MM.1S (cell line): ENCODE measurements around the gene GRIN3A.
"Not testable (repeated sequence)": the region's sequence is repeated elsewhere in the genome, so short reads cannot be mapped to it uniquely, and the experiment has no call there.

Experiments
- DNase-seq: peaks from one replicate; pipeline ENCODE4 v3.0.0-alpha.2; 2015
- H2AFZ ChIP-seq: fragments of 300-600 bp; sonication (generic); 2 replicates; pipeline ENCODE4 v1.6.0; 2016; ENCODE audit warnings: antibody characterized with exemption, low read length
- H3F3A ChIP-seq: fragments of 300-600 bp; sonication (generic); 2 replicates; pipeline ENCODE4 v1.6.1; 2016; ENCODE audit warnings: mild to moderate bottlenecking, antibody characterized with exemption, low read length, moderate library complexity, mixed read lengths; ENCODE audit not compliant: insufficient read depth
- H3K27ac ChIP-seq: fragments of 300-600 bp; sonication (generic); 2 replicates; pipeline ENCODE4 v1.5.1; 2016; ENCODE audit warnings: mild to moderate bottlenecking, low read length
- H3K27me3 ChIP-seq: fragments of 300-600 bp; sonication (generic); replicated peaks from 2 replicates; pipeline ENCODE4 v1.6.0; 2016; ENCODE audit warnings: low read length; ENCODE audit not compliant: insufficient read depth
- H3K36me3 ChIP-seq: fragments of 300-600 bp; sonication (generic); replicated peaks from 2 replicates; pipeline ENCODE4 v1.6.1; 2016; ENCODE audit warnings: mild to moderate bottlenecking, low read length, mixed read lengths; ENCODE audit not compliant: insufficient read depth
- H3K4me1 ChIP-seq: fragments of 300-600 bp; sonication (generic); 2 replicates; pipeline ENCODE4 v1.6.1; 2016; ENCODE audit warnings: low read length, mixed read lengths
- H3K4me2 ChIP-seq: fragments of 300-600 bp; sonication (generic); 2 replicates; pipeline ENCODE4 v1.6.0; 2016; ENCODE audit warnings: low read depth, low read length
- H3K4me3 ChIP-seq: fragments of 300-600 bp; sonication (generic); 2 replicates; pipeline ENCODE4 v1.5.1; 2016; ENCODE audit warnings: low read length, mixed read lengths
- H3K79me2 ChIP-seq: fragments of 300-600 bp; sonication (generic); 2 replicates; pipeline ENCODE4 v1.6.1; 2016; ENCODE audit warnings: mixed run types, low read length, mixed read lengths
- H3K9ac ChIP-seq: fragments of 300-600 bp; sonication (generic); 2 replicates; pipeline ENCODE4 v1.6.1; 2016; ENCODE audit warnings: low read length, mixed read lengths
- H3K9me2 ChIP-seq: fragments of 300-600 bp; sonication (generic); replicated peaks from 2 replicates; pipeline ENCODE4 v1.6.1; 2016; ENCODE audit warnings: mild to moderate bottlenecking, low read length, mixed read lengths; ENCODE audit not compliant: insufficient read depth
- H3K9me3 ChIP-seq: fragments of 300-600 bp; sonication (generic); replicated peaks from 2 replicates; pipeline ENCODE4 v1.6.1; 2016; ENCODE audit warnings: mild to moderate bottlenecking, low read length, mixed read lengths; ENCODE audit not compliant: insufficient read depth
- H4K20me1 ChIP-seq: fragments of 300-600 bp; sonication (generic); 2 replicates; pipeline ENCODE4 v1.6.1; 2016; ENCODE audit warnings: mild to moderate bottlenecking, low read length, moderate library complexity, mixed read lengths; ENCODE audit not compliant: insufficient read depth
- EZH2 ChIP-seq: fragments of 300-600 bp; sonication (generic); optimal IDR thresholded peaks from 2 replicates; pipeline ENCODE3; 2017; ENCODE audit warnings: low read depth, mild to moderate bottlenecking, antibody characterized with exemption, low read length, mixed read lengths
- EZH2phosphoT487 ChIP-seq: fragments of 300-600 bp; sonication (generic); IDR thresholded peaks from 2 replicates; pipeline ENCODE4 v1.6.1; 2018; ENCODE audit warnings: antibody characterized with exemption, low read length
- TF ChIP-seq, protein P1 (sequence below): fragments of 300-600 bp; sonication (generic); IDR thresholded peaks from 2 replicates; pipeline ENCODE4 v1.5.1; 2016; ENCODE audit warnings: antibody characterized with exemption, low read length, mixed read lengths

The GRIN3A gene

GRCh38 chr9:101591787-101592446 lies 146.5 kb downstream of the GRIN3A start:
- no peaks in the 10 kb centered on the region for H3K9me3 ChIP-seq

GRCh38 chr9:101590901-101591300 lies 147.5 kb downstream of the GRIN3A start:
- DNase-seq, result no peak
- H3K9me2 ChIP-seq, result no peaks in the 10 kb centered on the region

More at GRCh38 chr9:101591787-101592446, 146.5 kb downstream of the GRIN3A start:
- Histone ChIP-seq H3K9ac (no peak overlapping the region), H2AFZ (no peak overlapping the region), H3K9me2 (no peaks in the 10 kb centered on the region), H3F3A (no peaks in the 10 kb centered on the region), H3K27me3 (no peaks in the 10 kb centered on the region), H3K27ac (no peak overlapping the region), H3K79me2 (no peaks in the 10 kb centered on the region), H3K4me2 (no peak overlapping the region), H3K4me1 (no peaks in the 10 kb centered on the region), H4K20me1 (no peaks in the 10 kb centered on the region), H3K36me3 (no peaks in the 10 kb centered on the region), H3K4me3 (no peak overlapping the region)
- TF ChIP-seq, protein P1, sequence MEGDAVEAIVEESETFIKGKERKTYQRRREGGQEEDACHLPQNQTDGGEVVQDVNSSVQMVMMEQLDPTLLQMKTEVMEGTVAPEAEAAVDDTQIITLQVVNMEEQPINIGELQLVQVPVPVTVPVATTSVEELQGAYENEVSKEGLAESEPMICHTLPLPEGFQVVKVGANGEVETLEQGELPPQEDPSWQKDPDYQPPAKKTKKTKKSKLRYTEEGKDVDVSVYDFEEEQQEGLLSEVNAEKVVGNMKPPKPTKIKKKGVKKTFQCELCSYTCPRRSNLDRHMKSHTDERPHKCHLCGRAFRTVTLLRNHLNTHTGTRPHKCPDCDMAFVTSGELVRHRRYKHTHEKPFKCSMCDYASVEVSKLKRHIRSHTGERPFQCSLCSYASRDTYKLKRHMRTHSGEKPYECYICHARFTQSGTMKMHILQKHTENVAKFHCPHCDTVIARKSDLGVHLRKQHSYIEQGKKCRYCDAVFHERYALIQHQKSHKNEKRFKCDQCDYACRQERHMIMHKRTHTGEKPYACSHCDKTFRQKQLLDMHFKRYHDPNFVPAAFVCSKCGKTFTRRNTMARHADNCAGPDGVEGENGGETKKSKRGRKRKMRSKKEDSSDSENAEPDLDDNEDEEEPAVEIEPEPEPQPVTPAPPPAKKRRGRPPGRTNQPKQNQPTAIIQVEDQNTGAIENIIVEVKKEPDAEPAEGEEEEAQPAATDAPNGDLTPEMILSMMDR, result no peak
- no peak for DNase-seq

DNA sequence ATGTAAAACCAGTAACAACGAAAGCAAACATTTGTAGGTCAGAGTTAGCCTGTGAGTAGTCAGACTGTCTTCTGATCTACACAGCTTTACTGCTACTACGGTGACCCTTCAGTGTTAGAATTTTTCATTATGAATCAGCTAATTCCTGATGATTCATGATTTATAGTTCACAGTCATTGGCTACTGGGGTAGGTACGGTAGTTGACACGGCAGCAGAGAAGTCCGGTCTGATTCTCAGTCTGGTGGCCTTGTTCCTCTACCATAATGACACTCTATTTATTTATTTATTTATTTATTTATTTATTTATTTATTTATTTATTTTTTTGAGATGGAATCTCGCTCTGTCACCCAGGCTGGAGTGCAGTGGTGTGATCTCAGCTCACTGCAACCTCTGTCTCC lies 148.4 kb downstream of the GRIN3A start:
- not testable (repeated sequence) for DNase-seq, H3K79me2 ChIP-seq, H2AFZ ChIP-seq, H3K9me2 ChIP-seq, H3K4me3 ChIP-seq, H3K36me3 ChIP-seq, H3K9ac ChIP-seq, H3K27me3 ChIP-seq, H3F3A ChIP-seq, H4K20me1 ChIP-seq, H3K4me2 ChIP-seq, H3K27ac ChIP-seq, H3K4me1 ChIP-seq, H3K9me3 ChIP-seq

More at GRCh38 chr9:101590901-101591300, 147.5 kb downstream of the GRIN3A start:
- no peaks in the 10 kb centered on the region for H4K20me1 ChIP-seq
- H3K27ac ChIP-seq, result no peak overlapping the region
- H3K9ac ChIP-seq, result no peak overlapping the region
- H3K4me1 ChIP-seq, result no peaks in the 10 kb centered on the region
- no peaks in the 10 kb centered on the region for H3K9me3 ChIP-seq
- H3K79me2 ChIP-seq, result no peaks in the 10 kb centered on the region
- no peak overlapping the region for H3K4me2 ChIP-seq
- TF ChIP-seq, protein P1, result no peak
- TF ChIP-seq EZH2phosphoT487 (no peak), EZH2 (no peak)
- no peaks in the 10 kb centered on the region for H3K36me3 ChIP-seq
- H2AFZ ChIP-seq, result no peak overlapping the region
- H3F3A ChIP-seq, result no peaks in the 10 kb centered on the region
- no peak overlapping the region for H3K4me3 ChIP-seq
- no peaks in the 10 kb centered on the region for H3K27me3 ChIP-seq

DNA sequence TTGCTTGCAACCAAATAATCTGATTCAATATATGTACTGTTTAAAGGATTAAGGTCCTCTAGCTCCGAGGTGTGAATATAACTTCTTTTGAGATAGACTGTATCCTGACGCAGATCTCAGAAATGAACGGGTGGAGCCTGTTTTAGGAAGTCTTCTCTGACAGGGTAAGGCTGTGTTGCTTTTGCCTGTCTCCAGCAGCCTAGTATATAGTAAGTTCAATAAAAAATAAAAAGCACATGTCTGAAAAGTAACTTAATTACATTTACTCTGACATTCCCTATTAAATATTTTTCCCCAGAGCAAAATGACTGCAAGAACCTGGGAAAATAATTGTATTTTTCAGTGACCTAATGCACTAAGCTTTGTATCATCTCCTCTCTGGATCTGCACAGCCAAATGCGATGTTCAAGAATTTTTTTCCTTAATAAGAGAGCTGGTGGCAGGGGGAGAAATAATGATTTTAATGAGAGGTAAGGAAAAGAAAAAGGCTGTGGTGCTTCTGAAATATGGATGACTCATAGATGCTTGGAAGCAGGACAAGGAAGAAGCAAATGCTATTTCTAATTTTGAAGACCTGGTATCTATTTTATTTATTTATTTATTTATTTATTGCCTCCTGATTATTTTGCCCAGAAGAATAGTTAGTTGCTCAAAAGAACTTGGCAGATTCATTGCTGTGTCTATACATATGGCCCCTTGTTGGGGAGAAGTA lies 151.0 kb downstream of the GRIN3A start:
- no peak overlapping the region for H3K4me3 ChIP-seq
- no peak overlapping the region for H3K9ac ChIP-seq

More for the DNA sequence above, 151.0 kb downstream of the GRIN3A start:
- Histone ChIP-seq H3K27ac (no peak overlapping the region), H2AFZ (no peak overlapping the region), H3F3A (no peaks in the 10 kb centered on the region), H3K9me2 (no peaks in the 10 kb centered on the region), H3K36me3 (no peaks in the 10 kb centered on the region), H3K4me2 (no peak overlapping the region), H3K79me2 (no peaks in the 10 kb centered on the region), H3K9me3 (no peaks in the 10 kb centered on the region), H3K27me3 (no peaks in the 10 kb centered on the region), H4K20me1 (no peaks in the 10 kb centered on the region), H3K4me1 (no peaks in the 10 kb centered on the region)
- DNase-seq, result no peak
- TF ChIP-seq EZH2 (no peak), EZH2phosphoT487 (no peak)
- TF ChIP-seq, protein P1, result no peak
